LNCAP (cell line): ENCODE results near the gene PLAAT1.

Experiments used
- CTCF ChIP-seq: fragments of 450-650 bp; IDR thresholded peaks from 2 replicates; pipeline ENCODE4 v1.5.1; 2017; ENCODE audit warnings: mild to moderate bottlenecking

PLAAT1 gene

DNA sequence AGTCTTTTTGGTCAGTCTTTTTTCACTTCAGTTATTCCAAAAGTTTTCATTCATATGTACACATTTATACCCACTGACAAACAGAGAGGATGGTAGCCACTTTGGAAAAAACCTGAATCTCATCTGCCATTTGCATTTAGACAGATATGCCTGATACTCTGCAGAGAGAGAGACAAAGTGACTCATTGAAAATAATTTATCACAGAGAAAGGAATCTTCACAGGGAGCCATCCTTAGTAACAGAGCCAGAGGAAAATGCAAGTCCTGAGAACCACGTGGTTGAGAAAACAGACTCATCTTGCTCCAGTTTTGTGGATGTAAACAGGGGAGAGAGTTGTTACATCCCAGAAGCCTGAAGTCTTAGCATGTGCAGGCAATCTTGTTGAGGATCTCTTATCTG, 28.2 kb upstream of the PLAAT1 start:
- no peak for TF ChIP-seq CTCF

DNA sequence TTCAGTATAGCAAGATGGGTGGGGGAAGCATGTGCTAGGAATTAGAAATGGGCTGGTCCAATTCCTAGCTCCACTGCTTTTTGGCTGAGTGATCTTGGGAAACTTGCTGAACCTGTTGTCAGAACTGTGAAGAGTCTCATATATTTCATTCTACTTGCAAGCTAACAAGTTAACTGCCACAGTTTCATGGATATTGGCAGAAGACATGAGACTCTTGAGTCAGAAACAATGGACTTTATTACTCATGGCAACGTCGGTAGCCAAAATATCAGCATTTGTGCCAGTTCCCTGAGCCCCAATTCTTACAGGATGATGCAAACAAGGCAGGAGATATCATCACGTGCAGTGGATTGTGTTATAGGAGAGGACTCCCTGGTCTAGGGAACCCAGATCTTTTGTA, 26.6 kb upstream of the PLAAT1 start:
- TF ChIP-seq CTCF = no peak

GRCh38 chr3:193225302-193226125, 15.5 kb upstream of the PLAAT1 start:
- no peak for TF ChIP-seq CTCF

DNA sequence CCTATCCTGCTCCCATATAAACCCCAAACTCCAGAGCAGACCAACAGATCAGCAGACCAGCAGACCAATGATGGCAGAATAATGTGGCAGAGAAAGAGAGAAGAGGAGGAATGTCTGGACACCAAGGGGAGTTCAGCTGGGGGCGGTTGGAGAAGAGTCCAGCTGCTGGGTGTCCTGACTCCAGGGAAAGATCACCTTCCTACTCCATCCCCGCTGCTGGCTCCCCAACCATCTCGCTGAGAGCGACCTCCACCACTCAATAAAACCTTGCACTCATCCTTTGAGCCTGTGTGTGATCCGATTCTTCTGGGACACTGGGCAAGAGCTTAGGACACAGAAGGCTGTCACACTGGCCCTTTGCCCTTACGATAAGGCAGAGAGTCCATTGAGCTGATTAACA, 12.8 kb upstream of the PLAAT1 start:
- TF ChIP-seq CTCF = no peak

GRCh38 chr3:193229851-193230420, 11.1 kb upstream of the PLAAT1 start:
- TF ChIP-seq CTCF = no peak

- TF ChIP-seq CTCF = no peak
Observed at GRCh38 chr3:193230610-193231009, 10.4 kb upstream of the PLAAT1 start.

- TF ChIP-seq CTCF = no peak
Observed at GRCh38 chr3:193231201-193231600, 9.8 kb upstream of the PLAAT1 start.
